Panc1 (cell line): ENCODE measurements around the gene CDK2AP2. TPM values are rescaled to one million over a fixed set of nuclear protein-coding genes. Genes with fewer than 3 reads are reported as not detected.

Experiments used
- ATAC-seq: fragments of 200-7000 bp; cut with Tn5 transposase; 2 replicates; pipeline ENCODE4 v1.9.1; 2020; ENCODE audit warnings: mild to moderate bottlenecking, moderate library complexity
- BruUV-seq: library from RNA; stranded (reverse); fragments of 400-500 nt; replicated peaks from 2 replicates; lab custom pipeline; 2021; lab: Mats Ljungman, UMichigan
- CTCF ChIA-PET: fragments of 300-600 bp; sonication (Branson Sonifier 250); formaldehyde crosslinking; loops from one replicate; lab custom pipeline; 2022; ENCODE audit warnings: antibody characterized with exemption; lab: Charles Lee
- POLR2A ChIA-PET: fragments of 300-600 bp; sonication (Branson Sonifier 250); formaldehyde crosslinking; loops from one replicate; lab custom pipeline; 2022; ENCODE audit warnings: antibody characterized with exemption; lab: Charles Lee
- DNase-seq: peaks from one replicate; pipeline ENCODE4 v3.0.0-alpha.2; 2010; ENCODE audit warnings: low read depth, low spot score
- H3K27ac ChIP-seq: 2 replicates; pipeline ENCODE4 v1.5.1; 2011; ENCODE audit warnings: mild to moderate bottlenecking, low read length, inconsistent platforms
- H3K27me3 ChIP-seq: fragments of 200-500 bp; sonication (Bioruptor generic); 2 replicates; pipeline ENCODE4 v1.6.0; 2014; ENCODE audit warnings: low read length, inconsistent platforms; ENCODE audit not compliant: control insufficient read depth, insufficient read depth
- H3K36me3 ChIP-seq: fragments of 200-500 bp; sonication (Bioruptor generic); 2 replicates; pipeline ENCODE4 v1.5.1; 2014; ENCODE audit warnings: inconsistent platforms, mild to moderate bottlenecking, low read length, moderate library complexity; ENCODE audit not compliant: control insufficient read depth, insufficient read depth
- H3K4me1 ChIP-seq: 2 replicates; pipeline ENCODE4 v1.5.1; 2011; ENCODE audit warnings: inconsistent platforms, mild to moderate bottlenecking, low read length, moderate library complexity; ENCODE audit not compliant: control insufficient read depth, insufficient read depth
- H3K4me3 ChIP-seq, 2 experiments: 2 replicates each; pipeline ENCODE4 v1.5.1; 2011 to 2012; ENCODE audit warnings: low read depth in 2 of 2, low read length in 2 of 2, mild to moderate bottlenecking in 2 of 2, inconsistent platforms in 1 of 2, moderate library complexity in 1 of 2
- H3K9me3 ChIP-seq: fragments of 200-500 bp; sonication (Bioruptor generic); 2 replicates; pipeline ENCODE4 v1.5.1; 2014; ENCODE audit warnings: low read depth, mild to moderate bottlenecking, inconsistent platforms, low read length, moderate library complexity; ENCODE audit not compliant: control insufficient read depth, insufficient read depth
- POLR2AphosphoS5 ChIP-seq: IDR thresholded peaks from 2 replicates; pipeline ENCODE4 v1.6.1; 2012; ENCODE audit warnings: mild to moderate bottlenecking, low read depth, low read length, moderate library complexity
- SIN3A ChIP-seq: IDR thresholded peaks from 2 replicates; pipeline ENCODE4 v1.6.1; 2012; ENCODE audit warnings: low read depth, mild to moderate bottlenecking, low read length, moderate library complexity, borderline replicate concordance; ENCODE audit not compliant: insufficient read depth
- TCF7L2 ChIP-seq: IDR thresholded peaks from 2 replicates; pipeline ENCODE4 v1.6.1; 2011; ENCODE audit warnings: mild to moderate bottlenecking, low read depth, low read length, inconsistent platforms
- in situ Hi-C: cut with HindIII; loops from 2 replicates; pipeline ENCODE4 v1.10.0; 2016; ENCODE audit warnings: low sequenced_read_pairs, low pct_unique_long_range_greater_than_20kb
- intact Hi-C: fragments of 100-400 bp; cut with micrococcal nuclease; formaldehyde crosslinking; loops from one replicate; pipeline ENCODE4 v1.10.0; 2022; ENCODE audit not compliant: unreplicated experiment
- total RNA-seq: library from RNA; stranded (reverse); gene quantifications from one replicate; pipeline ENCODE4 v1.2.1, GENCODE V29; 2021; ENCODE audit not compliant: unreplicated experiment
- TF ChIP-seq, protein P1 (sequence below): fragments of 450-650 bp; IDR thresholded peaks from 2 replicates; pipeline ENCODE4 v1.5.1; 2017; ENCODE audit warnings: mild to moderate bottlenecking
- TF ChIP-seq, protein P2 (sequence below), 2 experiments: IDR thresholded peaks; 2 replicates each; pipeline ENCODE4 v1.6.1; 2011 to 2012; ENCODE audit warnings: low read depth in 2 of 2, control low read depth in 1 of 2, low read length in 1 of 2, mild to moderate bottlenecking in 1 of 2, moderate library complexity in 1 of 2; ENCODE audit not compliant: insufficient read depth in 1 of 2

CDK2AP2 gene
- total RNA-seq, 1 experiment from 2014 or later: 76.1 TPM

DNA sequence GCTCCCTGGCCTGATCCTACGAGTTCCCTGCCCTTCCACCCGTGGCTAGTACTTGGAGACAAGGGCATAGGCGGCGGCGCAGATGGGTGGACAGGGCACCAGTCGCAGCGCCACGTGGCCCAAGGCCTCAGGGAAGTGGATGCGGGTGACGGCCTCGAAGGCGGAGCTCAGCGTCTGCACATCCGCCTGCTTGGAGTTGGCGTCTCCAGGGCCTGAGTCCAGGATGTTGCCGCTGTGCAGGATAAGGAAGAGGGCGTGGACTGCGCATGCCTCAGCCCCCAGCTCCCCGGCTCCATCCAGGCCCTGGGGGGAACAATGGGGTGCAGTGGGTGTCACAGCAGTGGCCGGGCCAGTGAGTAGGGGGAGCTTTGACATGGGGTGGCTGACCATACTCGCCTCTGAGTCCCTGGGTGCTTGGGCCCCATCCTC lies 9.4 kb downstream of the CDK2AP2 start:
- in situ Hi-C loops: no loop called here
- TF ChIP-seq SIN3A: no peak
- TF ChIP-seq, protein P1, sequence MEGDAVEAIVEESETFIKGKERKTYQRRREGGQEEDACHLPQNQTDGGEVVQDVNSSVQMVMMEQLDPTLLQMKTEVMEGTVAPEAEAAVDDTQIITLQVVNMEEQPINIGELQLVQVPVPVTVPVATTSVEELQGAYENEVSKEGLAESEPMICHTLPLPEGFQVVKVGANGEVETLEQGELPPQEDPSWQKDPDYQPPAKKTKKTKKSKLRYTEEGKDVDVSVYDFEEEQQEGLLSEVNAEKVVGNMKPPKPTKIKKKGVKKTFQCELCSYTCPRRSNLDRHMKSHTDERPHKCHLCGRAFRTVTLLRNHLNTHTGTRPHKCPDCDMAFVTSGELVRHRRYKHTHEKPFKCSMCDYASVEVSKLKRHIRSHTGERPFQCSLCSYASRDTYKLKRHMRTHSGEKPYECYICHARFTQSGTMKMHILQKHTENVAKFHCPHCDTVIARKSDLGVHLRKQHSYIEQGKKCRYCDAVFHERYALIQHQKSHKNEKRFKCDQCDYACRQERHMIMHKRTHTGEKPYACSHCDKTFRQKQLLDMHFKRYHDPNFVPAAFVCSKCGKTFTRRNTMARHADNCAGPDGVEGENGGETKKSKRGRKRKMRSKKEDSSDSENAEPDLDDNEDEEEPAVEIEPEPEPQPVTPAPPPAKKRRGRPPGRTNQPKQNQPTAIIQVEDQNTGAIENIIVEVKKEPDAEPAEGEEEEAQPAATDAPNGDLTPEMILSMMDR: no peak
- TF ChIP-seq, protein P2, sequence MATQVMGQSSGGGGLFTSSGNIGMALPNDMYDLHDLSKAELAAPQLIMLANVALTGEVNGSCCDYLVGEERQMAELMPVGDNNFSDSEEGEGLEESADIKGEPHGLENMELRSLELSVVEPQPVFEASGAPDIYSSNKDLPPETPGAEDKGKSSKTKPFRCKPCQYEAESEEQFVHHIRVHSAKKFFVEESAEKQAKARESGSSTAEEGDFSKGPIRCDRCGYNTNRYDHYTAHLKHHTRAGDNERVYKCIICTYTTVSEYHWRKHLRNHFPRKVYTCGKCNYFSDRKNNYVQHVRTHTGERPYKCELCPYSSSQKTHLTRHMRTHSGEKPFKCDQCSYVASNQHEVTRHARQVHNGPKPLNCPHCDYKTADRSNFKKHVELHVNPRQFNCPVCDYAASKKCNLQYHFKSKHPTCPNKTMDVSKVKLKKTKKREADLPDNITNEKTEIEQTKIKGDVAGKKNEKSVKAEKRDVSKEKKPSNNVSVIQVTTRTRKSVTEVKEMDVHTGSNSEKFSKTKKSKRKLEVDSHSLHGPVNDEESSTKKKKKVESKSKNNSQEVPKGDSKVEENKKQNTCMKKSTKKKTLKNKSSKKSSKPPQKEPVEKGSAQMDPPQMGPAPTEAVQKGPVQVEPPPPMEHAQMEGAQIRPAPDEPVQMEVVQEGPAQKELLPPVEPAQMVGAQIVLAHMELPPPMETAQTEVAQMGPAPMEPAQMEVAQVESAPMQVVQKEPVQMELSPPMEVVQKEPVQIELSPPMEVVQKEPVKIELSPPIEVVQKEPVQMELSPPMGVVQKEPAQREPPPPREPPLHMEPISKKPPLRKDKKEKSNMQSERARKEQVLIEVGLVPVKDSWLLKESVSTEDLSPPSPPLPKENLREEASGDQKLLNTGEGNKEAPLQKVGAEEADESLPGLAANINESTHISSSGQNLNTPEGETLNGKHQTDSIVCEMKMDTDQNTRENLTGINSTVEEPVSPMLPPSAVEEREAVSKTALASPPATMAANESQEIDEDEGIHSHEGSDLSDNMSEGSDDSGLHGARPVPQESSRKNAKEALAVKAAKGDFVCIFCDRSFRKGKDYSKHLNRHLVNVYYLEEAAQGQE (IDR thresholded peaks at IDR 0.05; ENCODE audit: insufficient read depth in 1 of 2, low read depth in 2 of 2, low read length in 1 of 2): no peak
- no peak for TF ChIP-seq POLR2AphosphoS5
- no peak for TF ChIP-seq TCF7L2
- CTCF ChIA-PET: no interaction called here

DNA sequence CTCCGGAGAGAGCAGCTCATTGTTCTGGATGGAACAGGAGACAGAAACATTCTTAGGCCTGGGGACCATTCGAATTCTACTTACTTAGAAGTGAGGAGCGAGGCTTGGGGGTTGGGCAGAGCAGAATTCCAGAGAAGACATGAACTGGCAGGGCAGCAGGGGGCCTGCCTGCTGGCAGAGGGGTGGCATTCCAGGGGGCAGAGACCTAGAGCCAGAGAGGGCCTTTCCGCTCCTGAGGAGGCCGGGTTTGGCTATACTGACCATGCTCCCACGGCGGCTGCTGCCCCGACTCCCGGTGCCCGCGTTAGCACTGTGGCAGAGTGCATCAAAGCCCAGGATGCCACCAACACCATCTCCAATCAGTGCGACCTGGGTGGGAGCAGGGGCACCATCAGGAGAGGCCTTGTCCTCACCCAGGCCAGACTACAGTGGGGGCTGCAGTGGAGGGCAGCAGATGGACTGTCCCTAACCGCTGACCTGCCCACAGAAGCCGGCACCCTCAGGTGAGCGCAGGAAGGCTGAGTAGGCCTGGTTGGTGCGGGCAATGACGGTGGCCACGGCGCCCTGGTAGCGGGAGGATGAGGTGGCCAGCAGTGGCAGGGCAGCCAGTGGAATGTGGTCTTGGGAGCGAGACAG lies 10.2 kb downstream of the CDK2AP2 start:
- in situ Hi-C loops (no loop called here), intact Hi-C loops (no loop called here)
- POLR2A ChIA-PET: interaction anchor here (0.6 kb wide), 1 partner anchor 54 kb away, joined by 5 read pairs; the partner anchor contains the start of gene CORO1B
- CTCF ChIA-PET: no interaction called here
- DNase-seq: no peak
- no peak for ATAC-seq
- BruUV-seq: no TSS peak
- H3K9me3 ChIP-seq: no peaks in the 10 kb centered on the region
- no peak for TF ChIP-seq SIN3A
- TF ChIP-seq, protein P1: no peak
- TF ChIP-seq TCF7L2: no peak
- TF ChIP-seq, protein P2 (IDR thresholded peaks at IDR 0.05; ENCODE audit: insufficient read depth in 1 of 2, low read depth in 2 of 2, low read length in 1 of 2): no peak
- no peak for TF ChIP-seq POLR2AphosphoS5
- H3K36me3 ChIP-seq: no peaks in the 10 kb centered on the region
- H3K4me3 ChIP-seq: no peak overlapping the region
- H3K27ac ChIP-seq: no peak overlapping the region
- H3K4me1 ChIP-seq: no peaks in the 10 kb centered on the region
- H3K27me3 ChIP-seq: no peaks in the 10 kb centered on the region

More for the DNA sequence above, 9.4 kb downstream of the CDK2AP2 start:
- H3K27me3 ChIP-seq: no peaks in the 10 kb centered on the region
- intact Hi-C loops: no loop called here
- POLR2A ChIA-PET: no interaction called here
- H3K36me3 ChIP-seq: no peaks in the 10 kb centered on the region
- H3K4me1 ChIP-seq: no peaks in the 10 kb centered on the region
- no peak overlapping the region for H3K27ac ChIP-seq
- no TSS peak for BruUV-seq
- DNase-seq (no peak), ATAC-seq (no peak)
- H3K4me3 ChIP-seq: no peak overlapping the region
- H3K9me3 ChIP-seq: no peaks in the 10 kb centered on the region
